GM12872 (cell line): ENCODE measurements around the gene SLC8A2.

ENCODE experiments used
- CTCF ChIP-seq: IDR thresholded peaks from 3 replicates; pipeline ENCODE4 v1.5.1; 2011; ENCODE audit warnings: low read depth, mild to moderate bottlenecking, low read length, moderate library complexity; ENCODE audit not compliant: insufficient read depth

SLC8A2 gene

GRCh38 chr19:47380559-47380958, 91.1 kb downstream of the SLC8A2 start:
- TF ChIP-seq CTCF = no peak

GRCh38 chr19:47379381-47379938, 92.2 kb downstream of the SLC8A2 start:
- TF ChIP-seq CTCF = no peak

GRCh38 chr19:47378246-47378645, 93.4 kb downstream of the SLC8A2 start:
- no peak for TF ChIP-seq CTCF
